HG03280 (cell line): ENCODE data around the gene DESI2.

Experiments
- ATAC-seq: cut with Tn5 transposase; IDR thresholded peaks from one replicate; pipeline ENCODE4 v1.9.1; 2021; ENCODE audit warnings: mild to moderate bottlenecking, moderate library complexity; ENCODE audit not compliant: unreplicated experiment

Gene DESI2

DNA sequence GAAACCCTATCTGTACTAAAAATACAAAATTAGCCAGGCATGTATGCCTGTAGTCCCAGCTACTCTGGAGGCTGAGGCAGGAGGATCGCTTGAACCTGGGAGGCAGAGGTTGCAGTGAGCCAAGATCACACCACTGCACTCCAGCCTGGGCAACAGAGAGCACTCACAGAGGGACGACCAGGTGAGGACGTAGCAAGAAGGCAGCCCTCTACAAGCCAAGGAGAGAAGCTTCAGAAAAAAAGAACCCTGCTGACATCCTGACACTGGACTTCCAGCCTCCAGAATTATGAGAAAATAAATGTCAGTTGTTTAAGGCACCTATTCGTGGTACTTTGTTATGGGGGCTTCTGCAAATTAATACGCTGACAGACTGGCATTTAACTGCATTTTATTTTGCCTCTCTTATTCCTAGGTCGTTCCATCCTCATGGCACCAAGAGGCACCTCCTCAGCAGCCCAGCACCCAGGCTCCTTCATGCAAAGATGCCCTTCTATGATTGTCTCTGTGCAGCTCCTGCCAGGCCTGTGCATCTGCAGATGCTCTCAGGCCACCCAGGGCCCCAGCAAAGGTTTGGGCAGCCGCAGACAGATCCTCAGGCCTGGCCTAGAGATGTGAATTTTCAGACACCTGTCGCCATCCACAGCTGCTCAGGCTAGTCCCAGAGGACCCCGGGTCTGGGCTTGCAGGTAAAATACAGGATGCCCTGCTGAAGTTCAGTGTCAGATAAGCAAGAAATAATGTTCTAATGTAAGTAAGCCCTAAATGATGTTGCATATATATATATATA lies 96.5 kb downstream of the DESI2 start:
- no peak for ATAC-seq

DNA sequence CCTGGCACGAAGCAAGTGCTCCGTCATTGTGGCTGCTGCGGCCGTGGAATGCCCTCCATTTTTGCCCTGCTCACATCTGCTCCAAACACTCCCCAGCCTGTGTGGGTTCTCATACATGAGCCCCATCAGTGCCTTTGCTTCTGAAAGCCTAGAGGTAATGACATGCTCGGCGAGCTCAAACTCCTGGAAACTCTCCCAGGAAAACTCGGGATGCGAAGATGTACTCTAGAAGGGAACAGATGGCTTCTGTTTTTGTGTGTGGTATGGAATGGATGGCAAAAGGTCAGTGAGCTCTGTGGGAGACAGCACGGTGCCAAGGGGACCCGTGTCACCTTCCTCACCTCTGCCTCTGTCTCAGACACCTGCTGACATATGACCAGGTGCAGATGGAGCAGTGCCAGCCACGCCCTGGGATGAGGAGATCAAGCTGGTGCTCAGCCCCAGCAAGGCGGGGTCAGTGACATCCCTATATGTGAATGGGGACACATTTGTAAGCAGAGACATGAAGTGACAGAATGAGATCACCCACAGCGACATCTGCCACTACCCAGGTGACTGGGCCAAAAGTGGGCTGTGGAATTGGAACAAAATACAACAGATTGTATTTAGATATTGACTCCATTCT lies 98.5 kb downstream of the DESI2 start:
- no peak for ATAC-seq

DNA sequence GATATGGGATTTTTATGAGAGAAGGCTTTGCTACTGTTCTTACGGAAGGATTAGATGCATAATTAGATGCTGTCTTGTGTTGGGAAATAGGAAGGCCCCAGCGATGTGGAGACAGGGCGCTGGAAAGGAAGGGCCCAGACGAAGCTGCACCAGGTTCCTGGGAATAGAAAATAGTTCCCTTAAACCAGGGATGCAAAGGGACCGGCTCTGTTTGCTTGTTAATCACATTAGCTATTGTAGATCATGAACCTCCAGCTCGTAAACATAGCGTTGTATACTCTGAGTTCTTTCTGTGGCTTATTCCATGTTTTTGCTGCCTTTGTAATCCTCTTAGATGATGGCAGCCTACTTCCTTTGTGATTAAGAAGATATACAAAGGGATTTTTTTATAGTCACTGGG lies 102.7 kb downstream of the DESI2 start:
- no peak for ATAC-seq

DNA sequence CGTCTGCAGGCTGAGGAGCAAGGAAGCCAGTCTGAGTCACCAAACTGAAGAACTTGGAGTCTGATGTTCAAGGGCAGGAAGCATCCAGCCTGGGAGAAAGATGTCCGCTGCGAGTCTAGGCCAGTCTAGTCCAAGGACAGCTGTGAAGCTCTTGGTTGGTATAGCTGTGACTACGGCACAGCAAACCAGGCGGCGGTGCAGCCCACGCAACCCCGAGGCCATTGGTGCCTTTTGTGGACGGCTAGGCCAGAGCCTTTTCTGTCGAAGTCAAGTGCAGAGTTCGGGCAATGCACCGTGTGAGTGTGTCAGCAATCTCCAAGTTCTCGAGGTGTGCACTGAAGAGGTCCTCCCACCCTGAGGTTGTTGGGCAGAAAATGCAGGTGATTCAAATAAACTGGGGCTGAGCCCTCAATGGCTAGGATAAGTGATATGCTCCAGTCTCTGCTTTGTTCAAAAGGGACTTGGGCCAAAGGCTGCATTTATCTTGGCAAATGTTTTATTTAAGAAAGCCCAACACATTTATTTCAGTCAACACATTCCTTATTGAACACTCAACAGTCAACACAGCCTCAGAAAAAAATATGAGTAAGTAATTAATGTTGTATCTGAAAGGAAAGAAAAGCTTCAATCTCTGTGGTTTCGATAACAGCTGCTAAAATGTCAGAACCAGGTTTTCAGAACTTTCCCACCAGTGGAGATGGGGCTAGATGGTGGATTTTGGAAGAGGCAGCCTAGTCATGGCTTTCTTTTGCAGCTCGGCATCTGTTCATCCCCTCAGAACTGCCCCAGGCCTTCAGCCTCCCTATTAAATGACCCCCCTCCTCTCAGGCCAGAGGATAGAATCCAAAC lies 104.4 kb downstream of the DESI2 start:
- ATAC-seq: no peak
